Epithelial cell of proximal tubule (primary cell): ENCODE results near the gene SHMT1. TPM values are rescaled to one million over a fixed set of nuclear protein-coding genes. Genes with fewer than 3 reads are reported as not detected.
"Not testable (repeated sequence)": the region's sequence is repeated elsewhere in the genome, so short reads cannot be mapped to it uniquely, and the experiment has no call there.

Experiments used
- DNase-seq: peaks from one replicate; pipeline ENCODE4 v3.0.0-alpha.2; 2011; ENCODE audit warnings: low read depth
- H3K4me3 ChIP-seq: 2 replicates; pipeline ENCODE4 v1.5.1; 2011; ENCODE audit warnings: low read depth, mild to moderate bottlenecking, low read length
- total RNA-seq: library from RNA; depleted of rRNA; stranded (reverse); fragments of >200 nt; gene quantifications from 2 replicates; pipeline ENCODE4 v1.2.3, GENCODE V29; 2015
- TF ChIP-seq, protein P1 (sequence below): conservative IDR thresholded peaks from 2 replicates; pipeline ENCODE4 v1.5.1; 2012; ENCODE audit warnings: low read depth, mild to moderate bottlenecking, low read length

The SHMT1 gene
- total RNA-seq, 1 donor from 2014 or later = 21.2 TPM

DNA sequence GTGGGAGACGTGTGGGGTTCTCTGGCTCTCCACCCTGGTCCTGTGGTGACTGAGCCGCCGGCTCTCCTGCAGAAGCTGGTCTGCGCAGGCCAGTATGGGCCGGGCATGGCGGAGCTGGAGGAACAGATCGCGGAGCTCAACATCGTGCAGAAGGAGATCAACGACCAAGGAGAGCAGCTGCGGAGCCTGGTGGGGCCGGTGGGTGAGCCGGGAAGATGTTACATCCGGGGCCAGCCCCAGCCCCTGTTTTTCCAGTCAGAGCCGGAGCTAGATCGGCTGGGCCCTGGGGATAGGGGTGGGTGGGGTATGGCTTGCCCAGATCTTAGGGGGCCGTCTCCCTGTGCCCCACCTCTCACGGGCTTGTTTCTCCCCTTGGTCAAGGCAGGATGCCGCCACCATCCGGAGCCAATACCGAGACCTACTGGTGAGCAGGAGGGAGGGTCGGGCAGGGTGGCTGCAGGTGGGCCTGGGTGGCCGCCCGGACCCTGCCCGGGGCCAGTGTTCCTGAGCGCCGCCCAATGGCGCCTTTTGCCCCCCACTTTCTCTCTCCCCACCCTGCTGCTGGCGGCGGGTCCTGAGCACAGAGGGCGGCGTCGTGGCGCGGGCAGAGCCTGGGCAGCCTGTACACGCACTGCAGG is 19.2 kb upstream of the SHMT1 start:
- TF ChIP-seq, protein P1, sequence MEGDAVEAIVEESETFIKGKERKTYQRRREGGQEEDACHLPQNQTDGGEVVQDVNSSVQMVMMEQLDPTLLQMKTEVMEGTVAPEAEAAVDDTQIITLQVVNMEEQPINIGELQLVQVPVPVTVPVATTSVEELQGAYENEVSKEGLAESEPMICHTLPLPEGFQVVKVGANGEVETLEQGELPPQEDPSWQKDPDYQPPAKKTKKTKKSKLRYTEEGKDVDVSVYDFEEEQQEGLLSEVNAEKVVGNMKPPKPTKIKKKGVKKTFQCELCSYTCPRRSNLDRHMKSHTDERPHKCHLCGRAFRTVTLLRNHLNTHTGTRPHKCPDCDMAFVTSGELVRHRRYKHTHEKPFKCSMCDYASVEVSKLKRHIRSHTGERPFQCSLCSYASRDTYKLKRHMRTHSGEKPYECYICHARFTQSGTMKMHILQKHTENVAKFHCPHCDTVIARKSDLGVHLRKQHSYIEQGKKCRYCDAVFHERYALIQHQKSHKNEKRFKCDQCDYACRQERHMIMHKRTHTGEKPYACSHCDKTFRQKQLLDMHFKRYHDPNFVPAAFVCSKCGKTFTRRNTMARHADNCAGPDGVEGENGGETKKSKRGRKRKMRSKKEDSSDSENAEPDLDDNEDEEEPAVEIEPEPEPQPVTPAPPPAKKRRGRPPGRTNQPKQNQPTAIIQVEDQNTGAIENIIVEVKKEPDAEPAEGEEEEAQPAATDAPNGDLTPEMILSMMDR = no peak
- no peak overlapping the region for H3K4me3 ChIP-seq
- no peak for DNase-seq

- no peak overlapping the region for H3K4me3 ChIP-seq
- DNase-seq = no peak
- TF ChIP-seq, protein P1 = no peak
Measured at GRCh38 chr17:18381953-18382245, 18.5 kb upstream of the SHMT1 start.

GRCh38 chr17:18381158-18381952 is 18.0 kb upstream of the SHMT1 start:
- H3K4me3 ChIP-seq = no peak overlapping the region
- DNase-seq = no peak
- TF ChIP-seq, protein P1 = no peak

DNA sequence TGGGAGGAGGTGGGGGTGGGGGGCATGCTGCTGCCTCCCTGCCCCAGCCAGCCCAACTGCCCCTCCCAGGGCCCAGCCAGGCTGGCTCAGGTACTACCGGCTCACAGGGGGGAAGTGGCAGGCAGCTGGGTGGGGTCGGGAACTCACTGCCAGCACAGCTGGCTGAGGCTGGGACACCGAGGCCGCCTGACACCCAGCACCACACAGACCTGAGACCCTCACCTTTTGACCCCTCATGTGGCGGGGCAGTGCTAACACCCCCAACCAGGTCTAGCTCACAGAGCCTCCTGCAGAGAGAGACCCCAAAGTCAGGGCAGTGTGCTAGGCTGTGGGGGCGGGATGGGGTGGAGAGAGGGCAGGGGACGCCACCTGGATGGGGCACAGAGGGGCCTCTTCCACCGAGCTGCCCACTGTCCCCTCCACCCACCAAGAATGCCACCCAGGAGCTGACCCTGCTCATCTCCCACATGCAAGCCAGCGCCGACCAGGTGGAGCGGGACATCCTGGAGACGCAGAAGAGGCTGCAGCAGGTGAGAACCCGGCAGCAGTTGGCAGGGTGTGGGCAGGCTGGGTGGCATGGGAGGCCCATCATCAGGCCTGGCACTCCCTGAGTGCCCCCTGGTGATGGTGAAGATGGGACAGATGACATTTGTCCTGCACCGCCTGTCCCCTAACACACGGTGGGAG is 17.3 kb upstream of the SHMT1 start:
- H3K4me3 ChIP-seq = no peak overlapping the region
- TF ChIP-seq, protein P1 = no peak
- no peak for DNase-seq

DNA sequence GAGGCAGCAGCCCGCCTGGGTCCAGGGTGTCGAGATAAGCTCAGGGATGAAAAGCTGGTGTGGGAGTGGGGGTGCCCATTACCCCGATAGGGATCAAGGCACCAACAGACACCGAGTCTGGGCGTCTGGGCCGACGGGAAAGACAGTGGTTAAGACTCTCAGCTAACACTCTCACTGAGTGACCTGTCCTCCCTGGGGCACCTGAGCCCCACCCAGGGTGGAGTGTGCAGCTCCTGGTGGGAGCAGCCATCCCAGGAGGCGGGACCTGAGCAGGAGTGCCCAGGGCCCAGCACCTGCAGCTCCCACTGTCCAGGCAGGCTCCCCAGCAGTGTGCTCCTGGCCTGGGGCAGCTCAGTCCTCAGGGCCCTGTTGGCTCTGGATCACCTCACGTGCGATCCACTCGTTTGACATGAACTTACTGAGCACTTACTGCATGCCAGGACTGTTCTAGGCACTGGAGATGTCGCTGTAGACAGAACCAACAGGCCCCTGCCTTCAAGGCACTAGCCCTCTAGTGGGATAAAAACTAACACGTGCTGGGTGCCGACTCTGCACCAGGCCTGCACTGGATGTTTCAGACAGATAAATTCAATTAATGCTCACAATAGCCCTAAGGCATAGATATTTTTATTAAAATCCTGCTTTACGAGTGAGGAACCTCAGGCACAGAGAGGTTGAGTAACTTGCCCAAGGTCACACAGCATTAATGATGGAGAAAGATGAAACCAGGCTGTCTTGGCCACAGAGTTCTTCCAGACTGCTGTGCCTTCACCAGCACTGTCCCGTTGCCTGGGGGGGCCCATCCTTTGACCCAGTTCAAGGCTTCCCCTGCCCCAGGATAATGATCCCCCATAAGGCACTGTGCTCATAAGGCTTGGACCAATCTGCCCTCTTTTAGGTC is 16.1 kb upstream of the SHMT1 start:
- TF ChIP-seq, protein P1 = no peak
- no peak for DNase-seq
- H3K4me3 ChIP-seq = no peak overlapping the region

DNA sequence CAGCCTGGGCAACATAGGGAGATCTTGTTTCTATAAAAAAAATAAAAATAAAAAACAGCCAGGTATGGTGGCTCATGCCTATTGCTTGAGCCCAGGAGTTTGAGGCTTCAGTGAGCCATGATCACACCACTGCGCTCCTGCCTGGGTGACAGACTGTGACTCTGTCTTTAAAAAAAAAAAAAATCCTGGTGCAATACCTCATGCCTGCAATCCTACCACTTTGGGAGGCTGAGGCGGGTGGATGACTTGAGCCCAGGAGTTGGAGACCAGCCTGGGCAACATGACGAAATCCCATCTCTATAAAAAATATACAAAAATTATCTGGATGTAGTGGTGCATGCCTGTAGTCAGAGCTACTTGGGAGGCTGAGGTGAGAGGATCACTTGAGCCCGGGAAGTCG is 15.3 kb upstream of the SHMT1 start:
- not testable (repeated sequence) for DNase-seq, H3K4me3 ChIP-seq

DNA sequence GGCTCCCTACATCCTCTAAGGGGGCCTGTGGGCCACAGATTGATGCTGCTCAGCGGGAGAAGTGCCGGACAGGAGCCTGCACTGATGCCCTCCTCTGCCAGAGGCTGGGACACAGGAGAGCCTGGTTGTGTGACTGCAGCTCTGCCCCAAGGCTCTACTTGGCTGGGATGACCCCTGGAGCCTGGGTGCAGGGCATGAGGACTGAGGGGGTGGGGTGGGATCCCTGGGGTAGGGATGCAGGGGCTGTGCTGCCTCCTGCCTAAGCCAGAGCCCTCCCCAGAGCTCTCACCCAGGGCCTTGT is 14.8 kb upstream of the SHMT1 start:
- TF ChIP-seq, protein P1 = no peak
- no peak overlapping the region for H3K4me3 ChIP-seq
- DNase-seq = no peak
